D721Med (cell line): ENCODE measurements around the gene ORC5.

Experiments used
- DNase-seq: peaks from one replicate; pipeline ENCODE4 v3.0.0; 2011; ENCODE audit warnings: low spot score; ENCODE audit not compliant: insufficient read length
- FAIRE-seq: peaks from 2 replicates; lab custom pipeline; 2011; peaks lifted over from hg19 to GRCh38; lab: Jason Lieb, UNC
- TF ChIP-seq, protein P1 (sequence below): IDR thresholded peaks from 2 replicates; pipeline ENCODE4 v1.5.1; 2012; ENCODE audit warnings: mild to moderate bottlenecking, control low read depth; ENCODE audit not compliant: insufficient read depth; ENCODE audit errors: missing control alignments

Gene ORC5

DNA sequence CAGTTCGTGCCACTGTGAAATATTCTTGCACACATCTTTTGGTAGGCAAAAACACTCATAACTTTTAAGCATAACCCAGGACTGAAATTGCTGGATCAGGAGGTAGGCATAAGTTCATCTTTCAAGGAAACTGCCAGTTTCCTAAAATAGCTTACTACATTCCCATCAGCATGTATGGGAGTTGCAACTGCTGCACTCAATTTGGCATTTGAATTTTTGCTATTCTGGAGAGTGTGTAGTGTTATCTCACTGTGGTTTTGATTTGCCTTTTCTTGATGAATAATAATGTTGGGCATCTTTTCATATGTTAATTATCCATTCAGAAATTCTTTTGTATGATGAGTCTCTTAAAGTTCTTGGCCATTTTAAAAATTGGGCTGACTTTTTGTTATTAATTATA lies 95.2 kb downstream of the ORC5 start:
- FAIRE-seq (no peak), DNase-seq (no peak)
- TF ChIP-seq, protein P1, sequence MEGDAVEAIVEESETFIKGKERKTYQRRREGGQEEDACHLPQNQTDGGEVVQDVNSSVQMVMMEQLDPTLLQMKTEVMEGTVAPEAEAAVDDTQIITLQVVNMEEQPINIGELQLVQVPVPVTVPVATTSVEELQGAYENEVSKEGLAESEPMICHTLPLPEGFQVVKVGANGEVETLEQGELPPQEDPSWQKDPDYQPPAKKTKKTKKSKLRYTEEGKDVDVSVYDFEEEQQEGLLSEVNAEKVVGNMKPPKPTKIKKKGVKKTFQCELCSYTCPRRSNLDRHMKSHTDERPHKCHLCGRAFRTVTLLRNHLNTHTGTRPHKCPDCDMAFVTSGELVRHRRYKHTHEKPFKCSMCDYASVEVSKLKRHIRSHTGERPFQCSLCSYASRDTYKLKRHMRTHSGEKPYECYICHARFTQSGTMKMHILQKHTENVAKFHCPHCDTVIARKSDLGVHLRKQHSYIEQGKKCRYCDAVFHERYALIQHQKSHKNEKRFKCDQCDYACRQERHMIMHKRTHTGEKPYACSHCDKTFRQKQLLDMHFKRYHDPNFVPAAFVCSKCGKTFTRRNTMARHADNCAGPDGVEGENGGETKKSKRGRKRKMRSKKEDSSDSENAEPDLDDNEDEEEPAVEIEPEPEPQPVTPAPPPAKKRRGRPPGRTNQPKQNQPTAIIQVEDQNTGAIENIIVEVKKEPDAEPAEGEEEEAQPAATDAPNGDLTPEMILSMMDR: no peak

DNA sequence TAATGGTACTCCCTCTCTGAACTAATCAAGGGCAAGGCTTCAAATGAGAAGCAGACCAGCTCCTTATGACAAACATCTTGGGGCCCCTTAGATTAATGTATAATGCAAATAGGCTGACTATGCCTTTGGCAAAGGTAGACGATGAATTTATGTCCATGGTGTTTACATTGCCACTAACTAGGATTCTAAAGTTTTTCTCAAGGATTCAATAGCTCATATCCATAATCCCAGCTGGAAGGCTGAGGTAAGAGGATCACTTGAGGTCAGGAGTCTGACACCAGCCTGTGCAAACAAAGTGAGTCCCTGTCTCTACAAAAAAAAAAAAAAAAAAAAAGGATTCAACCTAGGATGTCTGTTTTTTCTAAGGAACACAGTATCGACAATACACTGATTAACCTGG lies 96.5 kb downstream of the ORC5 start:
- DNase-seq: no peak
- TF ChIP-seq, protein P1: no peak
- FAIRE-seq: no peak

DNA sequence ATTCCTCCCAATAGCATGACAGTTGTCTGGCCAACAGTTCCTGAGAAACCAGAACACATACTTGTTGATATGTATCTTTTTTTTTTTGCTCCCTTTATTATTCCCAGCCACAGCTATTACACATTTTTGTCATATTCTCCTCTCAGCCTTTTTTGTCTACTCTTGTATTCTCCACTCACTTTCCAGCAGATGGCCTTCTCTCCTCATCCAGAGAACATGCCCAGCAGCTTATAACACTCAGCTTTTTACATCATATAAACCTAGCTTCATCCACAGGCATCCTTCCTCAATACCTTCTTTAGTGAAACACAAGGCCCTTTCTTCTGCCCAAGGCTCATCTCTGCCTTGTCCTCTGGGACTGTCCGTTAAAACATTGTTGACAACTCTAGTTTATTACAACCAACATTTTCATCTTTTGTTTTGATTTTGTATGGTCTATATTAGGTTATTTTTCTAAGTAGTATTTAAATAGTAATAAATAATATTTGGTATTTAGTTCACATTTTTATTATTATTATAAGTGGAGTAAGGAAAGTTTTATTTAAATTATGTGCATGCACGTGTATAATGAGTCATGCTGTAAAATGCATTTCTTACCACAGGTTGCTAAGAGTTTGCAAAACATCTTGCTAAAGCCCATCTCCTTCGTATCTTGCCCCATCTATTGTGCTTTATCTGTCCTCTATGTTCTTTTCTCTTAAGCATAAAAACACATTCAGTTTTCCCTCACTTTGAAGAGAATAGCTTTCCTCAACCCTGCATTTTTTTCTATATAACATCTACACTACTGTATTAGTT lies 101.5 kb downstream of the ORC5 start:
- FAIRE-seq (no peak), DNase-seq (no peak)
- TF ChIP-seq, protein P1: peak; percentile 52

DNA sequence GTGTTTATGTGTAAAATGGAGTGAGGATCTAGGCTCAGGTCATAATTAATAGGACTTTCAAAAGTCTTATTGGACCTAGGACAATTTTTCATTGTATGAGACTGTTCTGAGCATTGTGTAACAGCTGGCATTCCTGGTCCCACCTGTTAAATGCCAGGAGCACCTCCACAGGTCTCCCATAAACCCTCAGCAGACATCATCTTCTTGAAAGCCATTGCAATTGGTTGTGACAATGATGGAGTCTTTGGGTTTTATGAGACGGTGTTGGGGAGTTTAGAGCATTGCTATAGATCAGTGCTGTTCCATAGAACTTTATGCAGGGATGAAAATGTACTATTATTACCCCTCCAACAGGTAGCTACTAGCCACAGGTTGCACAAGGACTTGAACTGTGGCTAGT lies 108.9 kb downstream of the ORC5 start:
- no peak for FAIRE-seq
- no peak for DNase-seq
- TF ChIP-seq, protein P1: no peak

DNA sequence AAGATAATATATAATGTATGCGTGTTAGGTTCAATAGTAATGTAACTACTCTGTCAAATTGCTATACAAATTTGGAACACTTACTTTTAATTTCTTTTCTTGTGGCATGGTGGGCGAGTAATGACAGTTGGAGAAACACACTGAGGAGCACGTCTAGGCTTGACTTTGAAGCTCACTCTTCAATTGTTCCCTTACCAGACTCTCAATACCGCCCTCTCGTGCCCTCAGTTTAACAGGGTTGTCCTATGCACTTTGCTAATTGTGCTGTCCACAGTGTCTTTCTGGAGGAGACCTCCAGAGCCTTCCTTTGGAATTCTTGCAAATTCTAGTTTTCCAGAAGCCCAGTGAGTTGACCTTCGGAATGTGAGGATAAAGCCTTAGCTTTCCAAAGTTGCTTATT lies 111.1 kb downstream of the ORC5 start:
- TF ChIP-seq, protein P1: peak; percentile 16
- DNase-seq (no peak), FAIRE-seq (no peak)

DNA sequence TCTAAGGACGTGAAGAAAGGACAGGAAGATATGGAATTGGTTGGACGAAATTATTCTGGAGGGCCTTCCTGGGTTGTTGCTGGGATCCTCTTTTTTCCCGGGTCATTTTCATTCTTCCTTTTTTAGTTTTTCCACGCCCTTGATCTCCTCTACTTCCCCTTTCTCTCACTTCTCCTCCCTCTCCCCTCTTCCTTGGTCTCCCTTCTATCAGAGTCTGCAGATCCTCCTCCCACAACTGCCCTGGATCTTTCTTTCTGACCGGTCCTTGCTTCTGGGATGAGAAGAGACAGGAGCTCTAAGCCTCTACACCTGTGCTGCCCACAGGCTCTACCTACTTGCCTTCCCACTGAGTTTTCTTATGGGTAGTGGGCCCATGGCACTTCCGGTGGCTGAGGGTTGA lies 114.7 kb downstream of the ORC5 start:
- FAIRE-seq: no peak
- no peak for DNase-seq
- TF ChIP-seq, protein P1: no peak

DNA sequence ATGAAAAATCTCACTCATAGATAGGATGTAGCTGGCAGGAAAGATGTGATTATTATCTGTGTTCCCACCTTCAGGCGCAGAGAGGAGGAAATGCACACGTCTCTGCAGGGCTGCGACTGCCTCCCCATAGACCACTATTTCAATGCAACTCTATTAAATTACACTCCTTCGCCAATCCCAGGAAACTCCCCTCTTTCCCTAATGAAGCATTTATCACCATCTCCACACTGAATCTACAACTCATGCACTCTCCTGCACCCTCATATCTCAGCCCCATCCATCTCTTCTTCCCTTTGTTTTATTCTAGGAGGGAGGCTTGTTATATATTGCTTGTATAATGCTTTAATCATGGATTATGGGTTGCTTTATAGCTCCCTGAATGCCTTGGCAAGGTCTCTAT lies 116.6 kb downstream of the ORC5 start:
- DNase-seq (no peak), FAIRE-seq (no peak)
- TF ChIP-seq, protein P1: no peak
